GM12874 (cell line): ENCODE data around the gene MIOS.

Source experiments
- CTCF ChIP-seq: IDR thresholded peaks from 2 replicates; pipeline ENCODE4 v1.5.1; 2011; ENCODE audit warnings: low read depth, mild to moderate bottlenecking, control low read depth, low read length, moderate library complexity; ENCODE audit not compliant: insufficient read depth

MIOS gene

GRCh38 chr7:7630626-7631329 is 64.1 kb downstream of the MIOS start:
- no peak for TF ChIP-seq CTCF

- no peak for TF ChIP-seq CTCF
These were observed 72.7 kb downstream of the MIOS start for GRCh38 chr7:7639421-7639820.

- no peak for TF ChIP-seq CTCF
These were observed 73.2 kb downstream of the MIOS start for GRCh38 chr7:7639847-7640220.

- no peak for TF ChIP-seq CTCF
These were observed 73.8 kb downstream of the MIOS start, which contains the start of gene UMAD1 for GRCh38 chr7:7640221-7641128. TSS of gene UMAD1 (plus strand) at chr7:7640752. CDS start at chr7:7673372, 32,620 bp downstream.

GRCh38 chr7:7641129-7641663 is 74.5 kb downstream of the MIOS start:
- no peak for TF ChIP-seq CTCF

GRCh38 chr7:7642081-7642480 is 75.4 kb downstream of the MIOS start:
- no peak for TF ChIP-seq CTCF

GRCh38 chr7:7647495-7648036 is 80.9 kb downstream of the MIOS start:
- no peak for TF ChIP-seq CTCF
